Neuronal stem cell (in vitro differentiated cells): Measurements from ENCODE around the gene SLC11A1.
A peak's percentile ranks its signal among the peaks of the same experiment; 100 is the strongest.

Experiments
- DNase-seq: peaks from one replicate; pipeline ENCODE4 v3.0.0-alpha.2; 2013; ENCODE audit warnings: low spot score
- H2AFZ ChIP-seq: one replicate; pipeline ENCODE4 v1.6.1; 2013; ENCODE audit warnings: mild to moderate bottlenecking, low read length, inconsistent platforms
- H2AK5ac ChIP-seq: 2 replicates; pipeline ENCODE4 v1.6.1; 2013; ENCODE audit warnings: low read depth, mild to moderate bottlenecking, inconsistent platforms, low read length, moderate library complexity, mixed read lengths
- H2BK120ac ChIP-seq: 2 replicates; pipeline ENCODE4 v1.6.1; 2013; ENCODE audit warnings: low read depth, mild to moderate bottlenecking, inconsistent platforms, low read length, moderate library complexity, mixed read lengths
- H2BK12ac ChIP-seq: one replicate; pipeline ENCODE4 v1.6.1; 2013; ENCODE audit warnings: low read length, inconsistent platforms
- H2BK15ac ChIP-seq: 2 replicates; pipeline ENCODE4 v1.6.1; 2013; ENCODE audit warnings: mild to moderate bottlenecking, low read length, inconsistent platforms, mixed read lengths
- H2BK5ac ChIP-seq: one replicate; pipeline ENCODE4 v1.6.1; 2013; ENCODE audit warnings: inconsistent platforms, mild to moderate bottlenecking, low read length, moderate library complexity
- H3K14ac ChIP-seq: one replicate; pipeline ENCODE4 v1.6.1; 2013; ENCODE audit warnings: low read length, inconsistent platforms
- H3K18ac ChIP-seq: 2 replicates; pipeline ENCODE4 v1.6.1; 2013; ENCODE audit warnings: low read length, inconsistent platforms
- H3K23ac ChIP-seq: 2 replicates; pipeline ENCODE4 v1.6.1; 2013; ENCODE audit warnings: low read depth, mild to moderate bottlenecking, mixed read lengths, low read length, inconsistent platforms; ENCODE audit not compliant: poor library complexity
- H3K27ac ChIP-seq: replicated peaks from 3 replicates; pipeline ENCODE4 v1.5.1; 2013; ENCODE audit warnings: low read length, inconsistent platforms
- H3K27me3 ChIP-seq, 3 experiments: 2 replicates each; pipeline ENCODE4 v1.6.1; 2013; ENCODE audit warnings: low read length in 3 of 3, mild to moderate bottlenecking in 2 of 3, inconsistent platforms in 1 of 3, low read depth in 1 of 3, mixed read lengths in 1 of 3, moderate library complexity in 1 of 3; ENCODE audit not compliant: control insufficient read depth in 3 of 3, insufficient read depth in 3 of 3
- H3K36me3 ChIP-seq, 2 donors: replicated peaks in 1 of 2; 2 replicates each; pipeline ENCODE4 v1.6.1; 2013; ENCODE audit warnings: low read length in 2 of 2; ENCODE audit not compliant: control insufficient read depth in 2 of 2, insufficient read depth in 2 of 2
- H3K4ac ChIP-seq: 2 replicates; pipeline ENCODE4 v1.6.1; 2013; ENCODE audit warnings: inconsistent platforms, mild to moderate bottlenecking, low read length, moderate library complexity
- H3K4me1 ChIP-seq, 2 donors: 1 replicate in 1 of 2; 2 replicates in 1 of 2; pipeline ENCODE4 v1.6.1; 2013; ENCODE audit warnings: low read length in 2 of 2, low read depth in 1 of 2; ENCODE audit not compliant: control insufficient read depth in 2 of 2, insufficient read depth in 1 of 2
- H3K4me2 ChIP-seq: one replicate; pipeline ENCODE4 v1.6.1; 2013; ENCODE audit warnings: mild to moderate bottlenecking, low read length, inconsistent platforms; ENCODE audit not compliant: insufficient read depth, poor library complexity, severe bottlenecking
- H3K4me3 ChIP-seq, 2 donors: 2 replicates each; pipeline ENCODE4 v1.5.1; 2013; ENCODE audit warnings: low read length in 2 of 2, mild to moderate bottlenecking in 2 of 2, inconsistent platforms in 1 of 2, moderate library complexity in 1 of 2
- H3K79me1 ChIP-seq: one replicate; pipeline ENCODE4 v1.6.1; 2013; ENCODE audit warnings: low read depth, mild to moderate bottlenecking, inconsistent platforms, low read length, moderate library complexity
- H3K9ac ChIP-seq: one replicate; pipeline ENCODE4 v1.6.1; 2013; ENCODE audit warnings: mild to moderate bottlenecking, low read depth, low read length, inconsistent platforms; ENCODE audit not compliant: poor library complexity
- H3K9me3 ChIP-seq, 2 donors: replicated peaks in 1 of 2; 2 replicates each; pipeline versions ENCODE3 to v1.6.1; 2013; ENCODE audit warnings: low read length in 2 of 2, mild to moderate bottlenecking in 2 of 2, inconsistent platforms in 1 of 2, low read depth in 1 of 2, mixed read lengths in 1 of 2, moderate library complexity in 1 of 2; ENCODE audit not compliant: control insufficient read depth in 2 of 2, insufficient read depth in 1 of 2
- H4K8ac ChIP-seq: one replicate; pipeline ENCODE4 v1.6.1; 2013; ENCODE audit warnings: low read depth, mild to moderate bottlenecking, inconsistent platforms, low read length, moderate library complexity
- H4K91ac ChIP-seq: one replicate; pipeline ENCODE4 v1.6.1; 2013; ENCODE audit warnings: low read length, low read depth, mild to moderate bottlenecking, inconsistent platforms; ENCODE audit not compliant: poor library complexity
- WGBS, 2 donors: extraction: QIAGEN DNeasy Blood & Tissue Kit; methylation state at CpG; one replicate each; pipeline ENCODE4 v1.1.7; 2013; ENCODE audit warnings: missing lambda C conversion rate in 2 of 2, mixed read lengths in 1 of 2; ENCODE audit not compliant: insufficient read length in 2 of 2, insufficient replicate concordance in 1 of 2; ENCODE audit errors: extremely low coverage in 2 of 2; 5-methylcytosine and 5-hydroxymethylcytosine counted together

SLC11A1 gene

GRCh38 chr2:218354045-218354444 lies 28.0 kb upstream of the SLC11A1 start:
- Histone ChIP-seq H3K23ac (no peak overlapping the region), H2BK12ac (no peak overlapping the region), H3K4me2 (no peak overlapping the region), H3K9me3 (no peaks in the 10 kb centered on the region), H2BK5ac (no peak overlapping the region), H3K27ac (no peak overlapping the region), H2AFZ (no peak overlapping the region), H3K9ac (no peak overlapping the region), H3K36me3 (no peaks in the 10 kb centered on the region), H3K4me1 (peaks cover 0 to 10% of the 10 kb centered on the region in 2 donors), H2BK15ac (no peak overlapping the region), H3K4ac (no peak overlapping the region), H3K79me1 (no peaks in the 10 kb centered on the region), H3K18ac (no peak overlapping the region), H2BK120ac (no peak overlapping the region), H3K14ac (no peak overlapping the region), H3K27me3 (no peaks in the 10 kb centered on the region), H3K4me3 (no peak overlapping the region), H4K8ac (no peak overlapping the region), H2AK5ac (no peak overlapping the region), H4K91ac (no peak overlapping the region)
- no CpG with 5 or more reads among the region's 14 CpGs for WGBS, 2 donors
- DNase-seq: no peak

GRCh38 chr2:218354850-218355443 lies 27.1 kb upstream of the SLC11A1 start:
- Histone ChIP-seq H3K23ac (no peak overlapping the region), H2BK120ac (no peak overlapping the region), H3K4me3 (no peak overlapping the region), H3K36me3 (no peaks in the 10 kb centered on the region), H3K9ac (no peak overlapping the region), H2BK5ac (no peak overlapping the region), H2AK5ac (no peak overlapping the region), H3K27ac (no peak overlapping the region), H4K91ac (no peak overlapping the region), H3K9me3 (no peaks in the 10 kb centered on the region), H4K8ac (no peak overlapping the region), H2BK15ac (no peak overlapping the region), H3K18ac (no peak overlapping the region), H3K4me1 (peaks cover 0 to 10% of the 10 kb centered on the region in 2 donors), H3K14ac (no peak overlapping the region), H3K27me3 (no peaks in the 10 kb centered on the region), H3K4me2 (no peak overlapping the region), H2AFZ (no peak overlapping the region), H2BK12ac (no peak overlapping the region), H3K79me1 (no peaks in the 10 kb centered on the region), H3K4ac (no peak overlapping the region)
- no CpG with 5 or more reads among the region's 20 CpGs for WGBS, 2 donors
- DNase-seq: no peak

- H3K36me3 ChIP-seq: no peaks in the 10 kb centered on the region
- H3K14ac ChIP-seq: no peak overlapping the region
- no peak overlapping the region for H2BK12ac ChIP-seq
- no peak overlapping the region for H4K91ac ChIP-seq
- H3K27ac ChIP-seq: peak overlapping the region; percentile 66
- peak overlapping the region; percentile 21 for H2BK5ac ChIP-seq
- no peaks in the 10 kb centered on the region for H3K27me3 ChIP-seq
- no peaks in the 10 kb centered on the region for H3K9me3 ChIP-seq
- peak overlapping the region; percentile 70 for H3K9ac ChIP-seq
- peak overlapping the region; percentile 67 for H3K4me2 ChIP-seq
- H2AK5ac ChIP-seq: peak overlapping the region; percentile 20
- no peak overlapping the region for H2BK15ac ChIP-seq
- no peak overlapping the region for H2BK120ac ChIP-seq
- peak overlapping the region; percentile 87 for H2AFZ ChIP-seq
- WGBS, 2 donors: no CpG with 5 or more reads among the region's 17 CpGs
- no peak overlapping the region for H3K4ac ChIP-seq
- no peak overlapping the region for H4K8ac ChIP-seq
- H3K79me1 ChIP-seq: no peaks in the 10 kb centered on the region
- no peak for DNase-seq
- peak overlapping the region in 1 of 2 donors; percentile 42 for H3K4me3 ChIP-seq
- peak overlapping the region; percentile 83 for H3K18ac ChIP-seq
- H3K23ac ChIP-seq: no peak overlapping the region
- peaks cover 0 to 10% of the 10 kb centered on the region in 2 donors for H3K4me1 ChIP-seq
These were observed 24.6 kb upstream of the SLC11A1 start for GRCh38 chr2:218357236-218358177.

GRCh38 chr2:218360453-218360852 lies 21.6 kb upstream of the SLC11A1 start:
- H3K23ac ChIP-seq: no peak overlapping the region
- H3K9ac ChIP-seq: no peak overlapping the region
- H4K8ac ChIP-seq: no peak overlapping the region
- H3K4me3 ChIP-seq: no peak overlapping the region
- no peak overlapping the region for H4K91ac ChIP-seq
- H3K79me1 ChIP-seq: no peaks in the 10 kb centered on the region
- no peak overlapping the region for H3K4me2 ChIP-seq
- no peak overlapping the region for H3K27ac ChIP-seq
- no peak overlapping the region for H2BK120ac ChIP-seq
- H3K14ac ChIP-seq: no peak overlapping the region
- no peaks in the 10 kb centered on the region for H3K36me3 ChIP-seq
- no CpG with 5 or more reads among the region's 4 CpGs for WGBS, 2 donors
- H3K4ac ChIP-seq: no peak overlapping the region
- no peak overlapping the region for H2BK15ac ChIP-seq
- H3K27me3 ChIP-seq: peaks cover 0 to 3% (median 0%) of the 10 kb centered on the region in 3 experiments
- peaks cover 0 to 10% of the 10 kb centered on the region in 2 donors for H3K4me1 ChIP-seq
- DNase-seq: no peak
- no peak overlapping the region for H2AK5ac ChIP-seq
- H2BK12ac ChIP-seq: no peak overlapping the region
- no peak overlapping the region for H2AFZ ChIP-seq
- no peak overlapping the region for H2BK5ac ChIP-seq
- no peak overlapping the region for H3K18ac ChIP-seq
- no peaks in the 10 kb centered on the region for H3K9me3 ChIP-seq
